SK-N-SH treated with all-trans-retinoic acid at 6 μM for 48 hours (cell line): ENCODE results near the gene CHKB.
"Not testable (repeated sequence)": the region's sequence is repeated elsewhere in the genome, so short reads cannot be mapped to it uniquely, and the experiment has no call there.

ENCODE experiments used
- ATAC-seq: fragments of 200-7000 bp; cut with Tn5 transposase; 3 replicates; pipeline ENCODE4 v1.9.1; 2020; ENCODE audit warnings: mild to moderate bottlenecking, moderate library complexity
- ARNTL ChIP-seq: fragments of 450-650 bp; formaldehyde crosslinking; IDR thresholded peaks from 2 replicates; pipeline ENCODE4 v1.5.0; 2020; ENCODE audit warnings: low read depth, mild to moderate bottlenecking, moderate library complexity, borderline replicate concordance
- BACH2 ChIP-seq: fragments of 250-450 bp; sonication (Bioruptor Pico); IDR thresholded peaks from 2 replicates; pipeline ENCODE4 v1.9.0; 2021; ENCODE audit warnings: mild to moderate bottlenecking, borderline replicate concordance
- CSDC2 ChIP-seq: fragments of 250-450 bp; sonication (Bioruptor Pico); IDR thresholded peaks from 2 replicates; pipeline ENCODE4 v1.5.0; 2020; ENCODE audit warnings: mild to moderate bottlenecking, moderate library complexity
- GLIS3 ChIP-seq: fragments of 250-450 bp; sonication (Bioruptor Pico); IDR thresholded peaks from 2 replicates; pipeline ENCODE4 v1.5.0; 2020; ENCODE audit warnings: mild to moderate bottlenecking, moderate library complexity
- ISL1 ChIP-seq: fragments of 250-450 bp; sonication (Bioruptor Pico); IDR thresholded peaks from 2 replicates; pipeline ENCODE4 v2.1.2; 2022; ENCODE audit warnings: mild to moderate bottlenecking, moderate library complexity
- OSR1 ChIP-seq: fragments of 250-450 bp; sonication (Bioruptor Pico); IDR thresholded peaks from 2 replicates; pipeline ENCODE4 v1.8.0; 2022; ENCODE audit warnings: moderate library complexity, mild to moderate bottlenecking, inconsistent platforms
- PPARA ChIP-seq: fragments of 250-450 bp; sonication (Bioruptor Pico); IDR thresholded peaks from 2 replicates; pipeline ENCODE4 v1.5.0; 2020; ENCODE audit warnings: mild to moderate bottlenecking, borderline replicate concordance
- RARB ChIP-seq: fragments of 250-450 bp; sonication (Bioruptor Pico); IDR thresholded peaks from 2 replicates; pipeline ENCODE4 v1.8.0; 2021; ENCODE audit warnings: mild to moderate bottlenecking, moderate library complexity
- SNAI2 ChIP-seq: fragments of 250-450 bp; sonication (Bioruptor Pico); IDR thresholded peaks from 2 replicates; pipeline ENCODE4 v1.5.0; 2020; ENCODE audit warnings: mild to moderate bottlenecking, moderate library complexity
- TCF4 ChIP-seq: fragments of 250-450 bp; sonication (Bioruptor Pico); IDR thresholded peaks from 2 replicates; pipeline ENCODE4 v1.8.0; 2021; ENCODE audit warnings: mild to moderate bottlenecking, moderate library complexity, borderline replicate concordance
- ZC3H10 ChIP-seq: fragments of 250-450 bp; sonication (Bioruptor Pico); IDR thresholded peaks from 2 replicates; pipeline ENCODE4 v1.5.1; 2021; ENCODE audit warnings: mild to moderate bottlenecking, moderate library complexity
- ZFP30 ChIP-seq: fragments of 450-650 bp; formaldehyde crosslinking; IDR thresholded peaks from 2 replicates; pipeline ENCODE4 v1.5.0; 2022; ENCODE audit warnings: mild to moderate bottlenecking, moderate library complexity
- ZNF565 ChIP-seq: fragments of 450-650 bp; formaldehyde crosslinking; conservative IDR thresholded peaks from 2 replicates; pipeline ENCODE4 v1.5.0; 2020; ENCODE audit warnings: low read depth, mild to moderate bottlenecking, moderate library complexity
- ZNF70 ChIP-seq: fragments of 450-650 bp; formaldehyde crosslinking; IDR thresholded peaks from 2 replicates; pipeline ENCODE4 v1.5.0; 2020; ENCODE audit warnings: mild to moderate bottlenecking, moderate library complexity
- ZNF8 ChIP-seq: fragments of 450-650 bp; formaldehyde crosslinking; IDR thresholded peaks from 2 replicates; pipeline ENCODE4 v1.5.0; 2020; ENCODE audit warnings: mild to moderate bottlenecking, moderate library complexity
- TF ChIP-seq, protein P1 (sequence below): fragments of 250-450 bp; sonication (Bioruptor Pico); IDR thresholded peaks from 2 replicates; pipeline ENCODE4 v1.8.0; 2021; ENCODE audit warnings: low read depth, mild to moderate bottlenecking, moderate library complexity, borderline replicate concordance
- TF ChIP-seq, protein P2 (sequence below): fragments of 250-450 bp; sonication (Bioruptor Pico); IDR thresholded peaks from 2 replicates; pipeline ENCODE4 v1.5.0; 2020; ENCODE audit warnings: mild to moderate bottlenecking, moderate library complexity
- TF ChIP-seq, protein P3 (sequence below): fragments of 250-450 bp; sonication (Bioruptor Pico); IDR thresholded peaks from 2 replicates; pipeline ENCODE4 v1.8.0; 2020; ENCODE audit warnings: mild to moderate bottlenecking, moderate library complexity, borderline replicate concordance
- TF ChIP-seq, protein P4 (sequence below): fragments of 250-450 bp; sonication (Bioruptor Pico); IDR thresholded peaks from 2 replicates; pipeline ENCODE4 v1.5.1; 2020; ENCODE audit warnings: low read depth, mild to moderate bottlenecking, moderate library complexity
- TF ChIP-seq, protein P5 (sequence below): fragments of 250-450 bp; sonication (Bioruptor Pico); IDR thresholded peaks from 2 replicates; pipeline ENCODE4 v1.5.1; 2021; ENCODE audit warnings: mild to moderate bottlenecking, moderate library complexity

The CHKB gene

DNA sequence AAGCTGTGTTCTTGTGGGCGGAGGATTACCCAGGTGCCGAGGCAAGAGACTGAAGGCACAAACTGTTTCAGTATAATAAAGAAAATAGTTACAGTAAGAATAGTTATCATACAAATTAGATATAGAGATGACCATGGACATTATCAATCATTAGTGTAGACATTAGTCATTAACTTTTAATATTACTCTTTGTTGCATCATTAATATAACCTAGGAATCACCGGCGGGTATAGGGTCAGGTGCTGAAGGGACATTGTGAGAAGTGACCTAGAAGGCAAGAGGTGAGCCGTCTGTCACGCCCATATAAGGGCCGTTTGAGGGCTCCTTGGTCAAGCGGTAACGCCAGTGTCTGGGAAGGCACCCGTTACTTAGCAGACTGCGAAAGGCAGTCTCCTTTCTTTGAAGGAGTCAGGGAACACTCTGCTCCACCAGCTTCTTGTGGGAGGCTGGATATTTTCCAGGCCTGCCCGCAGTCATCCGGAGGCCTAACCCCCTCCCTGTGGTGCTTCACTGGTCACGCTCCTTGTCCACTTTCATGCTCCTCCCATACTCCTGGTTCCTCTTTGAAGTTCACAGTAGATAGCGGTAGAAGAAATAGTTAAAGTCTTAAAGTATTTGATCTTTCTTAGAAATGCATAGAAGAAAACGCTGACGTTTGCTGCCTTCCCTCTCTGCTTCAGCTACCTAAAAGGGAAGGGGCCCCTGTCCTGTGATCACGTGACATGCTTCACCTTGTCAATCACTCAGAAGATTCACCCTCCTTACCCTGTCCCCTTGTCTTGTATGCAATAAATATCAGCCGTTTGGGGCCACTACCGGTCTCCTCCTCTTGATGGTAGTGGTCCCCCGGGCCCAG, 48.6 kb downstream of the CHKB start:
- not testable (repeated sequence) for ATAC-seq

DNA sequence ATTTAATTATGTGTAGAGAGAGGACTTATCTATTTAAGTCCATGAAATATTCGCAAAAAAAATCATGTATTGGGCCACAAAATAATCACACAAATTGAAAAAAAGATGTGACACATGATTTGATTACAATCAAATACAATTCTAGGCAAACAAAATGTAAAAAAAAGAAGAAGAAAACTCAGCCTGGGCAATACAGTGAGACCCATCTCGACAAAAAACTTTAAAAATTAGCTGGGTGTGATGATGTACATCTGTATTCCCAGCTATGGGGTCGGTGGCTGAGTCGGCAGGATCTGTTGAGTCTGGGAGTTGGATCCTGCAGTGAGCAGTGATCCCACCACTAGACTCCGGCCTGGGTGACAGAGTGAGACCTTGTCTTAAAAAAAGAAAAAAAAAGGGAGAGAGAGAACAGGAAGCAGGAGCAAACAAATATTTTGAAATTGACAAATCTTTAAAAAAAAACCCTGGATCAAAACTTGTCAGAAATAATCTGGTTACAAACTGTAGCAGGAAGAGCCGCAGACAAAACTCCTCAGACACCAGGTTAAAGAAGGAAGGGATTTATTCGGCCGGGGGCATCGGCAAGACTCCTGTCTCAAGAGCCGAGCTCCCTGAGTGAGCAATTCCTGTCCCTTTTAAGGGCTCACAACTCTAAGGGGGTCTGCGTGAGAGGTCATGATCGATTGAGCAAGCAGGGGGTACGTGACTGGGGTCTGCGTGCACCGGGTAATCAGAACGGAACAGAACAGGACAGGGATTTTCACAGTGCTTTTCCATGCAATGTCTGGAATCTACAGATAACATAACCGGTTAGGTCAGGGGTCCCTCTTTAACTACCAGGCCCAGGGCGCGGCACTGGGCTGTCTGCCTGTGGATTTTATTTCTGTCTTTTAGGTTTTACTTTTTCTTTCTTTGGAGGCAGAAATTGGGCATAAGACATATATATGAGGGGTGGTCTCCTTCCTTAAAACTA, 49.5 kb downstream of the CHKB start:
- ATAC-seq, result no peak
- no peak for TF ChIP-seq ZNF565 (CRISPR knock-in tag)
- TF ChIP-seq BACH2 (CRISPR knock-in tag), result no peak
- TF ChIP-seq TCF4 (CRISPR knock-in tag), result no peak
- no peak for TF ChIP-seq ZNF8 (CRISPR knock-in tag)
- no peak for TF ChIP-seq OSR1 (CRISPR knock-in tag)
- TF ChIP-seq, protein P1, sequence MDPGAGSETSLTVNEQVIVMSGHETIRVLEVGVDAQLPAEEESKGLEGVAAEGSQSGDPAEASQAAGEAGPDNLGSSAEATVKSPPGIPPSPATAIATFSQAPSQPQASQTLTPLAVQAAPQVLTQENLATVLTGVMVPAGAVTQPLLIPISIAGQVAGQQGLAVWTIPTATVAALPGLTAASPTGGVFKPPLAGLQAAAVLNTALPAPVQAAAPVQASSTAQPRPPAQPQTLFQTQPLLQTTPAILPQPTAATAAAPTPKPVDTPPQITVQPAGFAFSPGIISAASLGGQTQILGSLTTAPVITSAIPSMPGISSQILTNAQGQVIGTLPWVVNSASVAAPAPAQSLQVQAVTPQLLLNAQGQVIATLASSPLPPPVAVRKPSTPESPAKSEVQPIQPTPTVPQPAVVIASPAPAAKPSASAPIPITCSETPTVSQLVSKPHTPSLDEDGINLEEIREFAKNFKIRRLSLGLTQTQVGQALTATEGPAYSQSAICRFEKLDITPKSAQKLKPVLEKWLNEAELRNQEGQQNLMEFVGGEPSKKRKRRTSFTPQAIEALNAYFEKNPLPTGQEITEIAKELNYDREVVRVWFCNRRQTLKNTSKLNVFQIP (CRISPR knock-in tag), result no peak
- no peak for TF ChIP-seq ZC3H10 (CRISPR knock-in tag)
- TF ChIP-seq ZNF70 (CRISPR knock-in tag), result no peak
- TF ChIP-seq, protein P2, sequence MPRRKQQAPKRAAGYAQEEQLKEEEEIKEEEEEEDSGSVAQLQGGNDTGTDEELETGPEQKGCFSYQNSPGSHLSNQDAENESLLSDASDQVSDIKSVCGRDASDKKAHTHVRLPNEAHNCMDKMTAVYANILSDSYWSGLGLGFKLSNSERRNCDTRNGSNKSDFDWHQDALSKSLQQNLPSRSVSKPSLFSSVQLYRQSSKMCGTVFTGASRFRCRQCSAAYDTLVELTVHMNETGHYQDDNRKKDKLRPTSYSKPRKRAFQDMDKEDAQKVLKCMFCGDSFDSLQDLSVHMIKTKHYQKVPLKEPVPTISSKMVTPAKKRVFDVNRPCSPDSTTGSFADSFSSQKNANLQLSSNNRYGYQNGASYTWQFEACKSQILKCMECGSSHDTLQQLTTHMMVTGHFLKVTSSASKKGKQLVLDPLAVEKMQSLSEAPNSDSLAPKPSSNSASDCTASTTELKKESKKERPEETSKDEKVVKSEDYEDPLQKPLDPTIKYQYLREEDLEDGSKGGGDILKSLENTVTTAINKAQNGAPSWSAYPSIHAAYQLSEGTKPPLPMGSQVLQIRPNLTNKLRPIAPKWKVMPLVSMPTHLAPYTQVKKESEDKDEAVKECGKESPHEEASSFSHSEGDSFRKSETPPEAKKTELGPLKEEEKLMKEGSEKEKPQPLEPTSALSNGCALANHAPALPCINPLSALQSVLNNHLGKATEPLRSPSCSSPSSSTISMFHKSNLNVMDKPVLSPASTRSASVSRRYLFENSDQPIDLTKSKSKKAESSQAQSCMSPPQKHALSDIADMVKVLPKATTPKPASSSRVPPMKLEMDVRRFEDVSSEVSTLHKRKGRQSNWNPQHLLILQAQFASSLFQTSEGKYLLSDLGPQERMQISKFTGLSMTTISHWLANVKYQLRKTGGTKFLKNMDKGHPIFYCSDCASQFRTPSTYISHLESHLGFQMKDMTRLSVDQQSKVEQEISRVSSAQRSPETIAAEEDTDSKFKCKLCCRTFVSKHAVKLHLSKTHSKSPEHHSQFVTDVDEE (CRISPR knock-in tag), result no peak
- TF ChIP-seq GLIS3, result no peak
- TF ChIP-seq CSDC2 (CRISPR knock-in tag), result no peak

DNA sequence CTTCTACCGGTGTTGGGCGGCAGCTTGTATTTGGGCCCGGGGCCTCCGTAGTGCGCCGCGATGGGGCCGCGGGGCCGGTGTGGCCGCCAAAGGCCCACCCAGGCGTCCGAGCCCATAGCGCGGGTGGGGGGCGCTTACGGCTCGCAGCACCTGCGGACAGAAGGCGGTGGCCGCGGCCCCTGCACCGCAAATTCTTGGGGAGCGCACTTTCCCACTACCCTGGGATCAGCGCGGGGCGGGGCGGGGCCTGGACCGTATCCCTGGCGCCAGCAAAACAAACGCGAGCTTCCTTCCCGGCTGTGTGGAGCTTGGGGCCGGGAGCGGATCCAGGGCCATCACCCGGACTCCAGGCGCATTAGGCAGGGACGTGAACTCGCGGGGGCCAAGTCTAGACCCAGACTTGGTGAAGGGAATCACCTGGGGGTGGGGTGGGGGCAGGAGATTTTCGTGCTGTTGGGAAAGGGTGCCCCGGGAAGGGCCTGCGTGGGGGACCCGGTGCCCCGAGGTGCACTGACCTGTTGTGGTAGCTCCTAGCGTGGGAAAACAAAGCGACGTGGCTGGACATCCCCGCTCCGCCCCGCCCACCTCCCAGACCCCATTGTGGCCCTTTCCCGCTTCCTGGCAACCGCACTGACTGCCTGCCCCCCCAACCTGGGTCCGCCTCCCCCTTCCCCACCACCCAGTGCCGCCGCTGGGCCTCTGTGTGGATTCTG, 50.5 kb downstream of the CHKB start:
- ATAC-seq, result peak; percentile 89
- TF ChIP-seq, protein P3, sequence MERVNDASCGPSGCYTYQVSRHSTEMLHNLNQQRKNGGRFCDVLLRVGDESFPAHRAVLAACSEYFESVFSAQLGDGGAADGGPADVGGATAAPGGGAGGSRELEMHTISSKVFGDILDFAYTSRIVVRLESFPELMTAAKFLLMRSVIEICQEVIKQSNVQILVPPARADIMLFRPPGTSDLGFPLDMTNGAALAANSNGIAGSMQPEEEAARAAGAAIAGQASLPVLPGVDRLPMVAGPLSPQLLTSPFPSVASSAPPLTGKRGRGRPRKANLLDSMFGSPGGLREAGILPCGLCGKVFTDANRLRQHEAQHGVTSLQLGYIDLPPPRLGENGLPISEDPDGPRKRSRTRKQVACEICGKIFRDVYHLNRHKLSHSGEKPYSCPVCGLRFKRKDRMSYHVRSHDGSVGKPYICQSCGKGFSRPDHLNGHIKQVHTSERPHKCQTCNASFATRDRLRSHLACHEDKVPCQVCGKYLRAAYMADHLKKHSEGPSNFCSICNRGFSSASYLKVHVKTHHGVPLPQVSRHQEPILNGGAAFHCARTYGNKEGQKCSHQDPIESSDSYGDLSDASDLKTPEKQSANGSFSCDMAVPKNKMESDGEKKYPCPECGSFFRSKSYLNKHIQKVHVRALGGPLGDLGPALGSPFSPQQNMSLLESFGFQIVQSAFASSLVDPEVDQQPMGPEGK (CRISPR knock-in tag), result no peak
- no peak for TF ChIP-seq ZNF70 (CRISPR knock-in tag)
- TF ChIP-seq, protein P2 (CRISPR knock-in tag), result no peak
- no peak for TF ChIP-seq ARNTL (CRISPR knock-in tag)
- no peak for TF ChIP-seq BACH2 (CRISPR knock-in tag)
- TF ChIP-seq, protein P4, sequence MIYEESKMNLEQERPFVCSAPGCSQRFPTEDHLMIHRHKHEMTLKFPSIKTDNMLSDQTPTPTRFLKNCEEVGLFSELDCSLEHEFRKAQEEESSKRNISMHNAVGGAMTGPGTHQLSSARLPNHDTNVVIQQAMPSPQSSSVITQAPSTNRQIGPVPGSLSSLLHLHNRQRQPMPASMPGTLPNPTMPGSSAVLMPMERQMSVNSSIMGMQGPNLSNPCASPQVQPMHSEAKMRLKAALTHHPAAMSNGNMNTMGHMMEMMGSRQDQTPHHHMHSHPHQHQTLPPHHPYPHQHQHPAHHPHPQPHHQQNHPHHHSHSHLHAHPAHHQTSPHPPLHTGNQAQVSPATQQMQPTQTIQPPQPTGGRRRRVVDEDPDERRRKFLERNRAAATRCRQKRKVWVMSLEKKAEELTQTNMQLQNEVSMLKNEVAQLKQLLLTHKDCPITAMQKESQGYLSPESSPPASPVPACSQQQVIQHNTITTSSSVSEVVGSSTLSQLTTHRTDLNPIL (CRISPR knock-in tag), result no peak
- no peak for TF ChIP-seq ZC3H10 (CRISPR knock-in tag)
- TF ChIP-seq GLIS3, result no peak
- TF ChIP-seq OSR1 (CRISPR knock-in tag), result no peak
- no peak for TF ChIP-seq TCF4 (CRISPR knock-in tag)
- TF ChIP-seq, protein P5, sequence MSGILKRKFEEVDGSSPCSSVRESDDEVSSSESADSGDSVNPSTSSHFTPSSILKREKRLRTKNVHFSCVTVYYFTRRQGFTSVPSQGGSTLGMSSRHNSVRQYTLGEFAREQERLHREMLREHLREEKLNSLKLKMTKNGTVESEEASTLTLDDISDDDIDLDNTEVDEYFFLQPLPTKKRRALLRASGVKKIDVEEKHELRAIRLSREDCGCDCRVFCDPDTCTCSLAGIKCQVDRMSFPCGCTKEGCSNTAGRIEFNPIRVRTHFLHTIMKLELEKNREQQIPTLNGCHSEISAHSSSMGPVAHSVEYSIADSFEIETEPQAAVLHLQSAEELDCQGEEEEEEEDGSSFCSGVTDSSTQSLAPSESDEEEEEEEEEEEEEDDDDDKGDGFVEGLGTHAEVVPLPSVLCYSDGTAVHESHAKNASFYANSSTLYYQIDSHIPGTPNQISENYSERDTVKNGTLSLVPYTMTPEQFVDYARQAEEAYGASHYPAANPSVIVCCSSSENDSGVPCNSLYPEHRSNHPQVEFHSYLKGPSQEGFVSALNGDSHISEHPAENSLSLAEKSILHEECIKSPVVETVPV, result no peak
- no peak for TF ChIP-seq ZNF8 (CRISPR knock-in tag)
- no peak for TF ChIP-seq ZFP30 (CRISPR knock-in tag)
- no peak for TF ChIP-seq ZNF565 (CRISPR knock-in tag)
- no peak for TF ChIP-seq ISL1 (CRISPR knock-in tag)
- TF ChIP-seq SNAI2 (CRISPR knock-in tag), result no peak
- TF ChIP-seq RARB (CRISPR knock-in tag), result no peak
- TF ChIP-seq PPARA (CRISPR knock-in tag), result no peak
